ENCODE measurements around the gene SLC1A3.
A peak's percentile ranks its signal among the peaks of the same experiment; 100 is the strongest.

The SLC1A3 gene

GRCh38 chr5:36723912-36724311 lies 117.5 kb downstream of the SLC1A3 start:
- TF ChIP-seq, protein P1, sequence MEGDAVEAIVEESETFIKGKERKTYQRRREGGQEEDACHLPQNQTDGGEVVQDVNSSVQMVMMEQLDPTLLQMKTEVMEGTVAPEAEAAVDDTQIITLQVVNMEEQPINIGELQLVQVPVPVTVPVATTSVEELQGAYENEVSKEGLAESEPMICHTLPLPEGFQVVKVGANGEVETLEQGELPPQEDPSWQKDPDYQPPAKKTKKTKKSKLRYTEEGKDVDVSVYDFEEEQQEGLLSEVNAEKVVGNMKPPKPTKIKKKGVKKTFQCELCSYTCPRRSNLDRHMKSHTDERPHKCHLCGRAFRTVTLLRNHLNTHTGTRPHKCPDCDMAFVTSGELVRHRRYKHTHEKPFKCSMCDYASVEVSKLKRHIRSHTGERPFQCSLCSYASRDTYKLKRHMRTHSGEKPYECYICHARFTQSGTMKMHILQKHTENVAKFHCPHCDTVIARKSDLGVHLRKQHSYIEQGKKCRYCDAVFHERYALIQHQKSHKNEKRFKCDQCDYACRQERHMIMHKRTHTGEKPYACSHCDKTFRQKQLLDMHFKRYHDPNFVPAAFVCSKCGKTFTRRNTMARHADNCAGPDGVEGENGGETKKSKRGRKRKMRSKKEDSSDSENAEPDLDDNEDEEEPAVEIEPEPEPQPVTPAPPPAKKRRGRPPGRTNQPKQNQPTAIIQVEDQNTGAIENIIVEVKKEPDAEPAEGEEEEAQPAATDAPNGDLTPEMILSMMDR (IDR thresholded peaks at IDR 0.05; ENCODE audit: insufficient read depth, missing control alignments), result no peak
- no peak for FAIRE-seq
- DNase-seq (ENCODE audit: insufficient read length, low spot score), result no peak

DNA sequence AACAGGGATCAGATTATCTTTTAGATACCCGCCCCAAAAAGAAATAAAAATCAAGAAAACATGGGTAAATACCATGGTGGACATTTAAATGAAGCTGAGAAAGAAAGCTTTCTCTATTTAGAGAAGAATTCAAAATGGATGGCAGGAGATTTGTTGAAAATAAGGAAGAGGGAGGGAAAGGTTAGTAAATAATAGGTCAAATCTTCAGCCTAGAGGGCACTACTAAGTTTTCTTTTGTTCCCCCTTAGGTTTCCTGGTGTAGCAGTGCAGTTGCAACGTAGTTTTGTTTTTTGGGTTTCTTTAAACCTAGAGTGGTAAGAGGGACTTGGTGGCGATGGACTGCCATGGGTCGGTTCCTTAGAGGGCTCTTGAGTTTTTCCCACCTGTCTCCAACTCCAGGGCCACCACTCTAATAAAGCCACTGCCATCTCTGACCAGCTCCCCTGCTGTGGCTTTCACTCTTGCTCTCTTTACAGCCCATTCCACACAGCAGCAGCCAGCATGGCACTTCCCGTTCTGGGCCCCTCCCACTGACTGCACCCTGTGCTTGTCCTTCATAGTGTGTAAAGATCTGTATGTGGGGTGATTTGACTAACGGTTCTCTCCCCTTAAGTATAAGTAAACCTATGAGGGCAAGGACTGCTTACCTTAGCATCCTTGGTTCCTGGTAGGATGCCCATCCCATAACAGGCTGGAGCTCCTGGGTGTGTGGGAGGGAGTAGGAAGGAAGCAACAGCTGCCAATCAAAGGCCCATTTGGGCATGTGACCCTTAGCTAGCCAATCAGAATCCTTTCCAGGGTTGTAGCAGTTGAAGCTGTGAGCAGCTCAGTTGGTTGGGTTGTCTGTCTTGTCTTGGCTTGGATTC lies 118.3 kb downstream of the SLC1A3 start:
- FAIRE-seq (no peak), DNase-seq (ENCODE audit: insufficient read length, low spot score) (no peak)
- TF ChIP-seq, protein P1 (IDR thresholded peaks at IDR 0.05; ENCODE audit: insufficient read depth, missing control alignments), result no peak

- TF ChIP-seq, protein P1 (IDR thresholded peaks at IDR 0.05; ENCODE audit: insufficient read depth, missing control alignments), result no peak
- DNase-seq (ENCODE audit: insufficient read length, low spot score) (no peak), FAIRE-seq (no peak)
Measured at GRCh38 chr5:36726317-36726716, 119.9 kb downstream of the SLC1A3 start.

DNA sequence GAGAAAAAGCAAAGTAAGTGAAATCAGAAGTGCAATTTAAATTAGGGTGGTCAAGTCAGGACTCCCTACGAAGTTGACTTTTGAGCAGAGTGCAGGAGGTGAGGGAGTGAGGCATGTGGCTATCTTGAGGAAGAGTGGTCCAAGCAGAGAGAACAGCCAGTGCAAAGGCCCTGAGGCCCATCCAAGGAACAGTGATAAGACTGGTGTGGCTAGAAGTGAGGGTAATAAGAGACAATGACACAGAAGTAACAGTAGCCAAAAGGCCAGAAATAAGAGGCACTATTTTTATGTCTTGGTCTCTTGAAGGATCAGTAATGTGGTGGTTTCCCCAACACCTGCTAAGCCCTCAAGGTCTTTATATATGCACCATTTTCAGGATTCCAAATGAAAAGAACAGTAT lies 120.4 kb downstream of the SLC1A3 start:
- DNase-seq (ENCODE audit: insufficient read length, low spot score) (no peak), FAIRE-seq (no peak)
- TF ChIP-seq, protein P1 (IDR thresholded peaks at IDR 0.05; ENCODE audit: insufficient read depth, missing control alignments), result no peak

DNA sequence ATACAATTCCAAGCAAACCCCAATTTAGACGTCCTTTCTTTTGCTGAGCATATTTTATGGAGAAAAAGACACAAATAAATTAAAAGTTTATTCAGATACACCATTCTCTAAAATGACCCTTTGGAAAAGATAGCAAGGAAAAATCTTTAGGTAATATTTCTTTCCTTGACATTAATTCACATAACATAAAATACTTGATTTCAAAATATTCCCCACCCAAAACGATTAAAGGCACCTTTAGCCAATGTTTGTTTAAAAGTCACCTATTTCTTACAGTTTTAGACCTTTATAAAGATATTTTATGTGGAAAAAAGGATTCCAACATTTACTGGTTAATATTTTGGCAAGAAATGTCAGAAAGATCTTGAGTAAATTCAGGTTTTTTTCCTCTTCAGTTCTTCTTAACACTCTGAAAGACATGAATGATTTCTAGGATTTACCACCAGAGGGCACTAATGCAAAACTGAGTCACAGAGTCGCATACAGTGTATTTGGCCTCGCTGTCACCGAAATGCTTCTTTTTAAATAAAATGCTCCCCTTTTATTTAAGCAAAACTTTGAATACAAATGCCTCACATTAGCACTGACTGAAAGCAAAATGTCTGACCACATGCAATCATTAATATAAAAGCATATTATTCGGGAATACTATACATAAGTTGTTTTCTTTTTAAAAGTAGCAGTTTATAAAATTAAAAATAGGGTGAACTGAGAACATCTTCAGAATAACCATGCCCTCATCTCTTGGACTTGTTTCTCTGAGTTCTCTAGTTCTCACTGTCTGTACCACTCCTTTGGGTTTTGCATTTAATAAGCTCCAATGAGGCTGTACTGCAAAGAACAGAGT lies 122.5 kb downstream of the SLC1A3 start:
- DNase-seq (ENCODE audit: insufficient read length, low spot score) (peak; percentile 36), FAIRE-seq (no peak)
- TF ChIP-seq, protein P1 (IDR thresholded peaks at IDR 0.05; ENCODE audit: insufficient read depth, missing control alignments), result peak; percentile 75

- TF ChIP-seq, protein P1 (IDR thresholded peaks at IDR 0.05; ENCODE audit: insufficient read depth, missing control alignments), result no peak
- DNase-seq (ENCODE audit: insufficient read length, low spot score), result no peak
- FAIRE-seq, result no peak
Measured at GRCh38 chr5:36730537-36731216, 124.3 kb downstream of the SLC1A3 start.
